H1 (cell line): ENCODE results near the gene SERINC5. TPM values are rescaled to one million over a fixed set of nuclear protein-coding genes. Genes with fewer than 3 reads are reported as not detected.

ENCODE experiments used
- CTCF ChIA-PET: fragments of 300-600 bp; sonication (Branson Sonifier 250); formaldehyde crosslinking; loops from one replicate; lab custom pipeline; 2021; ENCODE audit not compliant: partially characterized antibody; lab: Charles Lee
- POLR2A ChIA-PET: fragments of 300-600 bp; sonication (Branson Sonifier 250); formaldehyde crosslinking; loops from one replicate; lab custom pipeline; 2021; ENCODE audit warnings: inconsistent platforms; ENCODE audit not compliant: partially characterized antibody; lab: Charles Lee
- DNase-seq, 2 experiments: peaks; one replicate each; pipeline versions ENCODE4 v3.0.0 to v3.0.0-alpha.2; 2010 to 2022; ENCODE audit warnings: low spot score in 2 of 2, low read depth in 1 of 2, mixed read lengths in 1 of 2
- FAIRE-seq: peaks from 2 replicates; lab custom pipeline; 2011; peaks lifted over from hg19 to GRCh38; lab: Jason Lieb, UNC
- H2AFZ ChIP-seq: 2 replicates; pipeline ENCODE4 v1.8.1; 2012; ENCODE audit warnings: low read length, inconsistent platforms
- H2AK5ac ChIP-seq: 2 replicates; pipeline ENCODE4 v1.6.1; 2013; ENCODE audit warnings: low read depth, low read length
- H2BK120ac ChIP-seq: replicated peaks from 2 replicates; pipeline ENCODE3; 2013; ENCODE audit warnings: low read depth, low read length, inconsistent platforms
- H2BK12ac ChIP-seq: 2 replicates; pipeline ENCODE4 v1.6.1; 2013; ENCODE audit warnings: low read depth, low read length
- H2BK15ac ChIP-seq: 2 replicates; pipeline ENCODE4 v1.6.1; 2013; ENCODE audit warnings: low read length
- H2BK20ac ChIP-seq: 2 replicates; pipeline ENCODE4 v1.6.1; 2013; ENCODE audit warnings: low read length
- H2BK5ac ChIP-seq: 2 replicates; pipeline ENCODE4 v1.6.1; 2013; ENCODE audit warnings: low read depth, low read length
- H3K14ac ChIP-seq: 2 replicates; pipeline ENCODE4 v1.6.1; 2013; ENCODE audit warnings: inconsistent platforms; ENCODE audit not compliant: insufficient read length
- H3K18ac ChIP-seq: 2 replicates; pipeline ENCODE4 v1.6.1; 2013; ENCODE audit warnings: low read length; ENCODE audit errors: extremely low read depth
- H3K23ac ChIP-seq: 2 replicates; pipeline ENCODE4 v1.6.1; 2013; ENCODE audit warnings: inconsistent platforms; ENCODE audit not compliant: insufficient read length
- H3K23me2 ChIP-seq: 2 replicates; pipeline ENCODE4 v1.6.1; 2013; ENCODE audit warnings: low read depth, low read length
- H3K27ac ChIP-seq: 2 replicates; pipeline ENCODE4 v1.6.1; 2011; ENCODE audit warnings: low read depth, low read length, inconsistent platforms
- H3K27me3 ChIP-seq, 4 experiments: replicated peaks in 1 of 4; 1 replicate in 1 of 4; 2 replicates in 3 of 4; pipeline versions ENCODE4 v1.6.1 to v1.8.1; 2011 to 2013; ENCODE audit warnings: low read length in 3 of 4, mild to moderate bottlenecking in 3 of 4, inconsistent platforms in 2 of 4, mixed read lengths in 2 of 4, moderate library complexity in 1 of 4; ENCODE audit not compliant: control insufficient read depth in 3 of 4, insufficient read depth in 3 of 4; ENCODE audit errors: extremely low read depth in 1 of 4
- H3K36me3 ChIP-seq, 4 experiments: 2 replicates each; pipeline versions ENCODE4 v1.6.1 to v1.8.1; 2011 to 2013; ENCODE audit warnings: mild to moderate bottlenecking in 4 of 4, low read length in 3 of 4, moderate library complexity in 2 of 4, control low read depth in 1 of 4, inconsistent platforms in 1 of 4; ENCODE audit not compliant: insufficient read depth in 4 of 4, control insufficient read depth in 2 of 4
- H3K4ac ChIP-seq: replicated peaks from 2 replicates; pipeline ENCODE3; 2013; ENCODE audit warnings: low read length, low read depth, mixed read lengths, inconsistent platforms; ENCODE audit not compliant: insufficient read length
- H3K4me1 ChIP-seq, 4 experiments: replicated peaks in 1 of 4; 1 replicate in 1 of 4; 2 replicates in 3 of 4; pipeline versions ENCODE4 v1.6.1 to v1.8.1; 2011 to 2013; ENCODE audit warnings: low read length in 3 of 4, inconsistent platforms in 2 of 4, mixed read lengths in 1 of 4; ENCODE audit not compliant: insufficient read depth in 4 of 4, control insufficient read depth in 3 of 4
- H3K4me2 ChIP-seq, 2 experiments: 2 replicates each; pipeline versions ENCODE4 v1.6.1 to v1.8.1; 2011 to 2013; ENCODE audit warnings: low read depth in 2 of 2, low read length in 2 of 2, control low read depth in 1 of 2, inconsistent platforms in 1 of 2, mild to moderate bottlenecking in 1 of 2; ENCODE audit not compliant: insufficient read depth in 1 of 2
- H3K4me3 ChIP-seq, 4 experiments: fragments of 200-600, 300-600 bp in 1 of 4; sonication (generic), shearing (Covaris generic), sonication (Bioruptor Twin) in 1 of 4; 2 replicates each; pipeline versions ENCODE4 v1.5.1 to v1.8.1; 2011 to 2016; ENCODE audit warnings: low read length in 4 of 4, low read depth in 3 of 4, control low read depth in 2 of 4, inconsistent platforms in 2 of 4, mild to moderate bottlenecking in 2 of 4, mixed read lengths in 1 of 4, moderate library complexity in 1 of 4; ENCODE audit not compliant: insufficient read depth in 2 of 4; ENCODE audit errors: extremely low read depth in 1 of 4
- H3K56ac ChIP-seq: replicated peaks from 2 replicates; pipeline ENCODE3; 2013; ENCODE audit warnings: low read depth, mild to moderate bottlenecking, mixed read lengths, low read length, inconsistent platforms; ENCODE audit not compliant: insufficient read length
- H3K79me1 ChIP-seq: 2 replicates; pipeline ENCODE4 v1.6.1; 2013; ENCODE audit warnings: low read depth, low read length, control low read depth
- H3K79me2 ChIP-seq, 2 experiments: 2 replicates each; pipeline versions ENCODE4 v1.6.1 to v1.8.1; 2012 to 2013; ENCODE audit warnings: low read length in 2 of 2, mild to moderate bottlenecking in 2 of 2, inconsistent platforms in 1 of 2; ENCODE audit not compliant: insufficient read depth in 2 of 2, control insufficient read depth in 1 of 2
- H3K9ac ChIP-seq, 4 experiments: replicated peaks in 1 of 4; 1 replicate in 1 of 4; 2 replicates in 3 of 4; pipeline versions ENCODE4 v1.6.1 to v1.8.1; 2011 to 2013; ENCODE audit warnings: low read depth in 3 of 4, low read length in 3 of 4, control low read depth in 2 of 4, mild to moderate bottlenecking in 2 of 4, moderate library complexity in 2 of 4, inconsistent platforms in 1 of 4; ENCODE audit errors: extremely low read depth in 1 of 4
- H3K9me3 ChIP-seq, 2 experiments: 2 replicates each; pipeline versions ENCODE4 v1.6.1 to v1.8.1; 2012 to 2013; ENCODE audit warnings: mild to moderate bottlenecking in 2 of 2, moderate library complexity in 2 of 2, control low read depth in 1 of 2, inconsistent platforms in 1 of 2, low read depth in 1 of 2, low read length in 1 of 2, mixed read lengths in 1 of 2; ENCODE audit not compliant: insufficient read depth in 2 of 2
- H4K20me1 ChIP-seq, 2 experiments: replicated peaks in 1 of 2; 2 replicates each; pipeline versions ENCODE3 to v1.8.1; 2011 to 2013; ENCODE audit warnings: inconsistent platforms in 2 of 2, low read length in 2 of 2, mild to moderate bottlenecking in 1 of 2; ENCODE audit not compliant: insufficient read depth in 2 of 2, control insufficient read depth in 1 of 2
- H4K5ac ChIP-seq: 2 replicates; pipeline ENCODE4 v1.6.1; 2013; ENCODE audit warnings: low read length, low read depth, mixed read lengths, inconsistent platforms; ENCODE audit not compliant: insufficient read length
- H4K8ac ChIP-seq: 2 replicates; pipeline ENCODE4 v1.8.0; 2013; ENCODE audit warnings: mild to moderate bottlenecking, moderate library complexity, low read length, inconsistent platforms; ENCODE audit not compliant: insufficient read depth; ENCODE audit errors: extremely low read depth
- H4K91ac ChIP-seq: replicated peaks from 2 replicates; pipeline ENCODE3; 2013; ENCODE audit warnings: low read length, mixed read lengths, inconsistent platforms; ENCODE audit not compliant: insufficient read length
- CBX5 ChIP-seq: fragments of 300-800, 300-1000 bp; sonication (generic); IDR thresholded peaks from 2 replicates; pipeline ENCODE4 v1.7.1; 2016; ENCODE audit warnings: antibody characterized with exemption, low read length, low read depth
- CTBP2 ChIP-seq: IDR thresholded peaks from 2 replicates; pipeline ENCODE4 v1.7.0; 2011; ENCODE audit warnings: borderline replicate concordance, mild to moderate bottlenecking, moderate library complexity, mixed read lengths, low read length; ENCODE audit not compliant: insufficient read depth, insufficient read length
- YY1 ChIP-seq: IDR thresholded peaks from 2 replicates; pipeline ENCODE4 v1.6.1; 2011; ENCODE audit warnings: low read depth, mild to moderate bottlenecking, low read length
- WGBS, 2 experiments: shearing (Covaris generic) in 1 of 2; methylation state at CpG; one replicate each; pipeline versions ENCODE4 v1.1.6 to v1.1.7; 2013 to 2015; ENCODE audit warnings: low lambda C conversion rate in 2 of 2, mixed read lengths in 2 of 2, inconsistent platforms in 1 of 2, low coverage in 1 of 2, missing lambda C conversion rate in 1 of 2; ENCODE audit not compliant: insufficient replicate concordance in 2 of 2, insufficient coverage in 1 of 2, insufficient read length in 1 of 2; ENCODE audit errors: extremely low coverage in 1 of 2, missing lambda C conversion rate in 1 of 2; 5-methylcytosine and 5-hydroxymethylcytosine counted together
- polyA plus RNA-seq, 7 experiments: library from polyadenylated mRNA; depleted of rRNA in 3 of 7; stranded (reverse) in 5 of 7; unstranded in 2 of 7; fragments of >200 nt in 5 of 7; fragments of 200-250 nt in 2 of 7; gene quantifications; 1 replicate in 5 of 7; 2 replicates in 1 of 7; 4 replicates in 1 of 7; pipeline versions ENCODE4 v1.2.1 to v1.2.3, GENCODE V29; 2011 to 2013; ENCODE audit warnings: missing spikeins in 2 of 7, mixed read lengths in 2 of 7
- total RNA-seq: library from RNA; stranded (reverse); fragmentation: NEBNext Ultra II Directional; extraction: Animal tissue kit (Norgen Biotek cat#: 25700); gene quantifications from 2 replicates; pipeline ENCODE4 v1.2.1, GENCODE V29; 2021

SERINC5 gene
- total and polyA plus RNA-seq, 2 of the 8 experiments (the other 6 are each of a cell fraction or from before 2014, with no cell fraction given), result 32.2 to 149 TPM

- peaks cover 0 to 7% of the 10 kb centered on the region in 2 experiments for H4K20me1 ChIP-seq
- H3K56ac ChIP-seq, result no peak overlapping the region
- ChIA-PET POLR2A (interaction anchor here (0.9 to 1.0 kb wide), 2 partner anchors 12 to 16 kb away, joined by 3 to 4 read pairs; no protein-coding TSS in a partner anchor), CTCF (interaction anchor here (0.8 to 1.1 kb wide), 2 partner anchors 21 to 139 kb away, joined by 3 to 4 read pairs; no protein-coding TSS in a partner anchor)
- no peaks in the 10 kb centered on the region for H3K27me3 ChIP-seq
- no peak overlapping the region for H4K5ac ChIP-seq
- no peak overlapping the region for H3K4me2 ChIP-seq
- no peak overlapping the region for H4K91ac ChIP-seq
- peaks cover 0 to 94% of the 10 kb centered on the region in 2 experiments; a peak in 3 of 4 replicates for H3K79me2 ChIP-seq
- H4K8ac ChIP-seq, result no peak overlapping the region
- H3K18ac ChIP-seq, result no peak overlapping the region
- H2BK20ac ChIP-seq, result no peak overlapping the region
- no peak overlapping the region for H2AK5ac ChIP-seq
- H2BK15ac ChIP-seq, result no peak overlapping the region
- H3K23ac ChIP-seq, result no peak overlapping the region
- H3K23me2 ChIP-seq, result no peaks in the 10 kb centered on the region
- DNase-seq (no peak), FAIRE-seq (no peak)
- H2BK120ac ChIP-seq, result no peak overlapping the region
- no peak for TF ChIP-seq YY1
- no peak for TF ChIP-seq CBX5
- no peak for TF ChIP-seq CTBP2
- 95% methylated on average over 3 of the region's 3 CpGs; no CpG with 5 or more reads in 1 of the 2 experiments for WGBS, 2 experiments
- no peaks in the 10 kb centered on the region; the same call in 1 of the 2 replicates for H3K79me1 ChIP-seq
- no peak overlapping the region for H3K9ac ChIP-seq
- no peak overlapping the region for H3K4ac ChIP-seq
- H2BK5ac ChIP-seq, result no peak overlapping the region
- no peak overlapping the region for H3K27ac ChIP-seq
- H3K14ac ChIP-seq, result no peak overlapping the region
- no peak overlapping the region for H3K4me3 ChIP-seq
- no peaks in the 10 kb centered on the region for H3K36me3 ChIP-seq
- H2BK12ac ChIP-seq, result no peak overlapping the region
- no peaks in the 10 kb centered on the region for H3K9me3 ChIP-seq
- H3K4me1 ChIP-seq, result peaks cover 0 to 8% (median 3%) of the 10 kb centered on the region in 4 experiments; a peak in 3 of 7 replicates
- no peak overlapping the region for H2AFZ ChIP-seq
Observed at GRCh38 chr5:80231243-80231642, 24.6 kb downstream of the SERINC5 start.
